Raji (cell line): ENCODE measurements around the gene BRF1.

Experiments used
- POLR2A ChIP-seq: IDR thresholded peaks from 2 replicates; pipeline ENCODE4 v1.6.1; 2011; ENCODE audit warnings: low read depth, low read length, control low read depth; ENCODE audit not compliant: insufficient read depth

The BRF1 gene

GRCh38 chr14:105269405-105269804, 31.4 kb downstream of the BRF1 start:
- TF ChIP-seq POLR2A: no peak

DNA sequence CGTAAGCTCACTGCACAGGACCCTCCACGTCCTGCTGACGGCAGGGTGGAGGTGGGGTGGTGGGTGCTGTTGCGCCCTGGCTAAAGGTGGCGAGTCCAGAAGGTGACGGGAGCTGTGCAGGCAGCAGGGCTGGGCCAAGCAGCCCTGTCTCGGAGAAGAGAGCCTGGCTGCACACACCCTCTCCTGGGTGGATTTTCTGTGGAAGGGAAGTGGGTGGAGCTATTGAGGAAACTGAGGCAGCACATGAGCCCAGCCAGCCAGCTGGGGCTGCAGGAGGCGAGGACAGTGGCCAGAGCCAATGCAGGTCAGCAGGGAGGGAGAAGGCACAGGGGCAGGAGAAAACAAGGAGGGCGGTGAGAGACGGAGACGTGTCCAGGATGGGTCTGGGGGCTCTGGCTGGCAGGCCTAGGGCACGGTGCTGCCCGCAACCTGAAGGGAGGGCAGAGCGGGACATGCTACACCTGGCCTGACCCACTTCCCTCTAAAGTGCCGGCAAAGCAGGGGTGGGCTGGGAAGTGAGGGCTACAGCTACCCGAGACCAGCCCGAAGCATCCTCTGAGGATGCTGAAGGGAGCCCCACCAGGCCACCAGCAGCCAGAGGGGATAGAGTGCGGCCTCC, 32.0 kb downstream of the BRF1 start:
- no peak for TF ChIP-seq POLR2A

- TF ChIP-seq POLR2A: no peak
These were observed 32.8 kb downstream of the BRF1 start for GRCh38 chr14:105267820-105268548.

- TF ChIP-seq POLR2A: no peak
These were observed 39.0 kb downstream of the BRF1 start for GRCh38 chr14:105261781-105262180.

- no peak for TF ChIP-seq POLR2A
These were observed 39.8 kb downstream of the BRF1 start for GRCh38 chr14:105260959-105261358.

- no peak for TF ChIP-seq POLR2A
These were observed 42.0 kb downstream of the BRF1 start for GRCh38 chr14:105258846-105259245.

DNA sequence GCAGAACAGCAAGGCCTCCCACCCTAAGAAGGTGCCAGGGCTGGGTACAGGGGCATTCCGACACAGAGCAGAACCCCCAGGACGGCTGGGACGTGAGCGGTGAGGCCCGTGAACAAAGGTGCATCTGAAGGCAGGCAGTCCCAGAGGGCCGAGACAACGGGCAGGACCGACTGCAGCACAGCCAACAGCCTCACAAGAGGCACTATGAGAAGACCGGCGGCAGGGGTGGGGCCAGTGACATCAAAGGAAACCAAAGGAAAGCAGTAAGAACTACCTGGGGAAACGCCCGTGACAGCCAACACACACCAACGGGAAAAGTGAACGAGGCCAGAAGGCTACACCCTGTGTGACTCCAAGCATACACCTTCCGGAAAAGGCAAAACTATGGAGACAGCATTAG, 43.3 kb downstream of the BRF1 start:
- TF ChIP-seq POLR2A: no peak

GRCh38 chr14:105256292-105256960, 44.4 kb downstream of the BRF1 start:
- TF ChIP-seq POLR2A: no peak

GRCh38 chr14:105255021-105255507, 45.7 kb downstream of the BRF1 start:
- TF ChIP-seq POLR2A: no peak

GRCh38 chr14:105253329-105253682, 47.5 kb downstream of the BRF1 start:
- no peak for TF ChIP-seq POLR2A

GRCh38 chr14:105252552-105253328, 48.1 kb downstream of the BRF1 start:
- TF ChIP-seq POLR2A: no peak

DNA sequence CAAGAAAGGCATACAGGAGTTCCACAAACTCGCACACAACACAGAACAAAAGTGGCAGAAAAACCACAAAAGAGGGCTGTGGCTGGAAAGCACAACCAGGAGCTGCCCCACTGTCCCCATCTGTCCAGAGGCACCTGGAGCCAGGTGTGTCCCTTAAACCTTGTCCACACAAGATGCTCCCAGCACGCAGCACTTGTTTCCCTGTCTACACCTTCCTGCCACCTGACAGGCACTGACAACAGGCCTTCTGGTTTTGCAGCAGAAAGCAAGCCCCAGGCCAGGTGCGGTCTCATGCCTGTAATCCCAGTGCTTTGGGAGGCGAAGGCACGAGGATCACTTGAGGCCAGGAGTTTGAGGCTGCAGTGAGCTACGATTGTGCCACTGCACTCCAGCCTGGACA, 48.9 kb downstream of the BRF1 start:
- TF ChIP-seq POLR2A: no peak

DNA sequence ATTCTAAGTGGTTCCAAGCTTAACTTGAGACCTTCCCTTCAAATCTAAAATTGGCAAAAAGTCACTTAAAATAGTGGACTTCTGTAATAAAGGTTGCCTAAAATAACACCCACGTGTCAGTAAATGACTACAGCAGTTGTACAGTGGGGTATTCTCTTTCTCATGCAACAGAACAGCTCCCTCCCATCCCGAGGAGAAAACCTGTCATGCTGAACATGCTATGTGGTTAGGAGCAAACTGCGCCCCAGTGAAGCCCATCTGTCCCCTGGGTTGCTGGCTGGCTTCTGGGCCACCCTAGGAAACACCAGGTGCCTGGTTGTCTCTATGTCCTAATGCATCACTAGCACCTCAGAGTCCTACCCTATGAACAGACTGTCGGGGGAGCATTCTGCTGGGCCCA, 49.8 kb downstream of the BRF1 start:
- TF ChIP-seq POLR2A: no peak

DNA sequence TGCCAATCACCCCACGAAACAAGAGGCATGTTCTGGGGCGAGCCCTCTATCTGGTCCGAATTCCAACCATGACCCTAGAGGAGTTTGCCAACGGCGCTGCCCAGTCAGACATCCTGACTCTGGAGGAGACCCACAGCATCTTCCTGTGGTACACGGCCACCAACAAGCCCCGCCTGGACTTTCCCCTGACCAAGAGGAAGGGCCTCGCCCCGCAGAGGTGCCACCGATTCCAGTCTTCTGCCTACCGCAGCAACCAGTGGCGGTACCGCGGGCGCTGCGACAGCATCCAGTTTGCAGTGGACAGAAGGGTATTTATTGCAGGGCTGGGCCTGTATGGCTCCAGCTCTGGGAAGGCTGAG, 50.8 kb downstream of the BRF1 start:
- TF ChIP-seq POLR2A: no peak

- no peak for TF ChIP-seq POLR2A
These were observed 51.4 kb downstream of the BRF1 start for GRCh38 chr14:105249182-105250007.
